ENCODE data around the gene DLGAP4.

DNA sequence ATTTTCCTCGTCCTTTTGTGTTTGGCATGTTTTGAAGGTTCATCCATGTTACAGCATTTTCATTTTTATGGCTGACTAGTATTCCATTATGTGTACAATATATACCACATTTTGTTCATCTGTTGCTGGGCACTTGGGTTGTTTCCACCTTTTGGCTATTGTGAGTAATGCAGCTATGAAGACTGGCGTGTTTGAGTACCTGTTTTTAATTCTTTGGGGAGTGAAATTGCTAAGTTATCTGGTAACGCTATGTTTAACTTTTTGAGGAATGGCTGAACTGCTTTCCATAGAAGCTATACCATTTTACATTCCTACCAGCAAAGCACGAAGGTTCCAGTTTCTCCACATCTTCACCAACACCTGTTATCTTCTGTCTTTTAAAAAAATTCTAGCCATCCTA is 198.2 kb downstream of the DLGAP4 start:
- TF ChIP-seq, protein P1, sequence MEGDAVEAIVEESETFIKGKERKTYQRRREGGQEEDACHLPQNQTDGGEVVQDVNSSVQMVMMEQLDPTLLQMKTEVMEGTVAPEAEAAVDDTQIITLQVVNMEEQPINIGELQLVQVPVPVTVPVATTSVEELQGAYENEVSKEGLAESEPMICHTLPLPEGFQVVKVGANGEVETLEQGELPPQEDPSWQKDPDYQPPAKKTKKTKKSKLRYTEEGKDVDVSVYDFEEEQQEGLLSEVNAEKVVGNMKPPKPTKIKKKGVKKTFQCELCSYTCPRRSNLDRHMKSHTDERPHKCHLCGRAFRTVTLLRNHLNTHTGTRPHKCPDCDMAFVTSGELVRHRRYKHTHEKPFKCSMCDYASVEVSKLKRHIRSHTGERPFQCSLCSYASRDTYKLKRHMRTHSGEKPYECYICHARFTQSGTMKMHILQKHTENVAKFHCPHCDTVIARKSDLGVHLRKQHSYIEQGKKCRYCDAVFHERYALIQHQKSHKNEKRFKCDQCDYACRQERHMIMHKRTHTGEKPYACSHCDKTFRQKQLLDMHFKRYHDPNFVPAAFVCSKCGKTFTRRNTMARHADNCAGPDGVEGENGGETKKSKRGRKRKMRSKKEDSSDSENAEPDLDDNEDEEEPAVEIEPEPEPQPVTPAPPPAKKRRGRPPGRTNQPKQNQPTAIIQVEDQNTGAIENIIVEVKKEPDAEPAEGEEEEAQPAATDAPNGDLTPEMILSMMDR (IDR thresholded peaks at IDR 0.05 in 8 of 11, conservative IDR thresholded peaks at IDR 0.05 in 3 of 11): no peak
- no peak for TF ChIP-seq POLR2A (IDR thresholded peaks at IDR 0.05)
- TF ChIP-seq POLR2AphosphoS5 (IDR thresholded peaks at IDR 0.05): no peak
